Measurements from ENCODE around the gene SERAC1. TPM values are rescaled to one million over a fixed set of nuclear protein-coding genes. Genes with fewer than 3 reads are reported as not detected.

SERAC1 gene
- polyA plus RNA-seq, 3 donors = 4.3 to 5.1 (median 4.4) TPM

GRCh38 chr6:158124288-158124687, 43.8 kb downstream of the SERAC1 start:
- Histone ChIP-seq H3K4me1 (ENCODE audit: control insufficient read depth in 1 of 2, insufficient read depth in 2 of 2, low read length in 2 of 2) (no peaks in the 10 kb centered on the region), H3K79me2 (ENCODE audit: insufficient read depth, low read length) (no peaks in the 10 kb centered on the region), H3K9ac (ENCODE audit: insufficient read depth, low read length, poor library complexity, severe bottlenecking) (no peak overlapping the region), H2AFZ (ENCODE audit: insufficient read depth, low read depth, low read length, poor library complexity, severe bottlenecking) (no peak overlapping the region), H4K20me1 (ENCODE audit: insufficient read depth, low read length) (no peaks in the 10 kb centered on the region), H3K4me3 (replicated peaks in 1 of 3; ENCODE audit: low read depth in 2 of 3, low read length in 3 of 3) (no peak overlapping the region), H3K27me3 (ENCODE audit: control insufficient read depth in 2 of 2, insufficient read depth in 2 of 2, low read length in 2 of 2) (no peaks in the 10 kb centered on the region), H3K36me3 (replicated peaks in 1 of 2; ENCODE audit: control insufficient read depth in 1 of 2, insufficient read depth in 2 of 2, low read length in 2 of 2) (peaks cover 11 to 56% of the 10 kb centered on the region in 2 donors), H3K4me2 (replicated peaks; ENCODE audit: extremely low read depth, low read length, poor library complexity, severe bottlenecking) (no peak overlapping the region), H3K9me3 (replicated peaks in 1 of 2; ENCODE audit: control insufficient read depth in 1 of 2, insufficient read depth in 1 of 2, low read length in 2 of 2) (no peaks in the 10 kb centered on the region), H3K27ac (ENCODE audit: low read depth in 1 of 2, low read length in 2 of 2) (no peak overlapping the region)
- Mint-ChIP-seq H3K9me3 (peaks cover 0 to 2% (median 0%) of the 10 kb centered on the region in 7 donors), H3K36me3 (peaks cover 32 to 45% of the 10 kb centered on the region in 2 donors), H3K27me3 (ENCODE audit: low read depth in 3 of 3) (no peaks in the 10 kb centered on the region), H3K4me1 (no peaks in the 10 kb centered on the region), H3K4me3 (no peak overlapping the region), H3K27ac (no peak overlapping the region)
- WGBS (ENCODE audit: insufficient coverage) = no CpG with 5 or more reads among the region's 1 CpG
- intact Hi-C loops (cut with micrococcal nuclease) = no loop called here
- no peak for DNase-seq
- no peak for TF ChIP-seq CTCF (IDR thresholded peaks at IDR 0.05)

GRCh38 chr6:158122048-158122447, 46.0 kb downstream of the SERAC1 start:
- Histone ChIP-seq H3K9me3 (replicated peaks in 1 of 2; ENCODE audit: control insufficient read depth in 1 of 2, insufficient read depth in 1 of 2, low read length in 2 of 2) (no peaks in the 10 kb centered on the region), H3K4me1 (ENCODE audit: control insufficient read depth in 1 of 2, insufficient read depth in 2 of 2, low read length in 2 of 2) (no peaks in the 10 kb centered on the region), H3K27ac (ENCODE audit: low read depth in 1 of 2, low read length in 2 of 2) (no peak overlapping the region), H3K79me2 (ENCODE audit: insufficient read depth, low read length) (no peaks in the 10 kb centered on the region), H3K36me3 (replicated peaks in 1 of 2; ENCODE audit: control insufficient read depth in 1 of 2, insufficient read depth in 2 of 2, low read length in 2 of 2) (peaks cover 18 to 64% of the 10 kb centered on the region in 2 donors), H3K4me2 (replicated peaks; ENCODE audit: extremely low read depth, low read length, poor library complexity, severe bottlenecking) (no peak overlapping the region), H2AFZ (ENCODE audit: insufficient read depth, low read depth, low read length, poor library complexity, severe bottlenecking) (no peak overlapping the region), H3K4me3 (replicated peaks in 1 of 3; ENCODE audit: low read depth in 2 of 3, low read length in 3 of 3) (no peak overlapping the region), H3K9ac (ENCODE audit: insufficient read depth, low read length, poor library complexity, severe bottlenecking) (no peak overlapping the region), H3K27me3 (ENCODE audit: control insufficient read depth in 2 of 2, insufficient read depth in 2 of 2, low read length in 2 of 2) (no peaks in the 10 kb centered on the region), H4K20me1 (ENCODE audit: insufficient read depth, low read length) (no peaks in the 10 kb centered on the region)
- H3K27me3 Mint-ChIP-seq (ENCODE audit: low read depth in 3 of 3) = no peaks in the 10 kb centered on the region
- DNase-seq = no peak
- intact Hi-C loops (cut with micrococcal nuclease) = no loop called here
- H3K4me3 Mint-ChIP-seq = no peak overlapping the region
- no CpG with 5 or more reads among the region's 2 CpGs for WGBS (ENCODE audit: insufficient coverage)
- TF ChIP-seq CTCF (IDR thresholded peaks at IDR 0.05) = no peak
- H3K9me3 Mint-ChIP-seq = peaks cover 0 to 2% (median 0%) of the 10 kb centered on the region in 7 donors
- peaks cover 52 to 55% of the 10 kb centered on the region in 2 donors for H3K36me3 Mint-ChIP-seq
- H3K4me1 Mint-ChIP-seq = no peaks in the 10 kb centered on the region
- H3K27ac Mint-ChIP-seq = no peak overlapping the region

Measured in CD14-positive monocyte (primary cell).